GM18505 (cell line): Measurements from ENCODE around the gene KIF1B.
"Not testable (repeated sequence)": the region's sequence is repeated elsewhere in the genome, so short reads cannot be mapped to it uniquely, and the experiment has no call there.

ENCODE experiments used
- ATAC-seq: cut with Tn5 transposase; IDR thresholded peaks from one replicate; pipeline ENCODE4 v1.9.1; 2021; ENCODE audit not compliant: unreplicated experiment
- POLR2A ChIP-seq: IDR thresholded peaks from 4 replicates; pipeline ENCODE4 v1.6.1; 2011; ENCODE audit warnings: borderline replicate concordance; ENCODE audit not compliant: insufficient read depth, insufficient read length; ENCODE audit errors: extremely low read depth

Gene KIF1B

DNA sequence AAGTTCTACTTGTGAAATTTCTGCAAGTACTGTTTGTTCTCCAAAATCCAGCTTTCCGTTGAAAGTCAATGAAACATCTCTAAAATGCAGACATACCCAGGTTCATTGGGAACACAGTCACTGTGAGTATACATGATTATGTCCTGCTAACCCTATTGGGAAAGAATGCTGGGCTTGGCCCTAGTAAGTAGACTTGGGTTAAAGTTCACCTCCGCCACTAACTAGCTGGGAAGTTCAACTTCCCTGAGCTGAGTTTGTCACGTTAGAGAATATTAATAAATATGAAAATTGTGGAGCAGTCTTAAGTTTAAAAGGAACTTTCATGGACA, 178.0 kb downstream of the KIF1B start:
- TF ChIP-seq POLR2A, result no peak
- ATAC-seq, result no peak

DNA sequence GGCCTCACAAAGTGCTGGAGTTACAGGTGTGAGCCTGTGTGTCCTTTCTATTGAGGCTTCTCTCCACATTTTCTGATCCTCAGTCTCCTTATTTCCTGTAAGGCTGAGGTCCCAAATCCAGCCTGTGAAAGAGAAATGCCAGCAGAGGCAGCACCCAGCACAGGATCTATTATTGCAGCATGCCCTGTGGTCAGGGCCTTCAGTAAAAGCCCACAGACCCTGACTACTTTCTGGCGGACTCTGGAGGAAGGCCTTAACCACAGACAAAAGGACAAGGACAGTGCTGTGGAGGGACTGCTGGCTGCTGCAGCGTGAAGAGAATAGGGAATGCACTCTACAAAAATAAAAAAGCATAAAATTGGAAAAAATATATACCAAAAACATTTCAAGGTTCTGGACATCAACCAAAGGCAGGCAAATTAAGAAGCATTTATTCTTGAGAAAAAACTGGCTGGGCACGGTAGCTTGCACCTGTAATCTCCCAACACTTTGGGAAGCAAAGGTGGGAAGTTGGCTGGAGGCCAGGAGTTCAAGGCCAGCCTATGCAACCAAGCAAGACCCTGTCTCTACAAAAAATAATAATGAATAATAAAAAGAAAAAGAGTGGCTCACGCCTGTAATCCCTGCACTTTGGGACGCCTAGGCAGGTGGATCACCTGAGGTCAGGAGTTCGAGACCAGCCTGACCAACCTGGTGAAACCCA, 179.1 kb downstream of the KIF1B start:
- no peak for TF ChIP-seq POLR2A
- no peak for ATAC-seq

DNA sequence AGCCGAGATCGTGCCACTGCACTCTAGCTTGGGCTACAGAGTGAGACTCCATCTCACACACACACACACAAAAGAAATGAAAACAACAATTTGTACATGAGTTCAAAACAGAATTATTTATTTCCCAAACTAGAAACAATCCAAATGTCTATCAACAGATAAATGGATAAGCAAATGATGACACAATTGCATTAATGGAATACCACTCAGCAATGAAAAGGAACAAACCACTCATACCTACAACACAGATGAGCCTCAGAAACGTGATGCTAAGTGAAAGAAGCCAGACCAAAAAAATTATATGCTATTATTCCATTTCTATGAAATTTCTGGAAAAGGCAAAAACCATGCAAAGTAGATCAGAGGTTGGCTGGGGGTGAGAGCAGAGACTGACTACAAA, 186.5 kb downstream of the KIF1B start:
- no peak for ATAC-seq
- TF ChIP-seq POLR2A, result no peak

DNA sequence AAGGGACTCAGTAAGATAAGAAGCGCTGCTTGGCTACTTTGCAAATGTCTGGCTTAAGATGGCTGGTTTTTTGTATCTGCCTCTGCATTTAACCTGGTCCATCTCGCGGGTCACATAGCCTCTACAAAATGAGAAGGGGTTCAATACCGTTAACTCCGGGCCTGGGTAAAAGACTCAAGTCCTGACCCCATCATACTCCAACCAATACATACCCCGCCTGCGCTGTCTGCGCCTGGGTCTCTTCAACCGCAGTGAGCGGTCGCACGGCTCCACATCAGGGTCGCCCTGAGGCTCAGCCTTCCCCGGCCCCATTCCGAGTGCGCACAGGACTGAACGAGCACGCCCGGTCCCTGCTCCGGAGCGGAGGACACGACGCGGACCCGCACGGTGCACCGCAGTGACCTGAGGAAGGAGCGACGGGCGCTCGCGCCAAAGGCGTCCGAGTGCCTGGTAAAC, 187.9 kb downstream of the KIF1B start:
- no peak for ATAC-seq
- no peak for TF ChIP-seq POLR2A

- TF ChIP-seq POLR2A, result peak; percentile 83
- peak; percentile 88 for ATAC-seq
Observed at GRCh38 chr1:10398734-10399443, 188.5 kb downstream of the KIF1B start, which contains the start of gene PGD. PGD (plus strand) TSS chr1:10399064; CDS start chr1:10399118, 54 bp downstream.

DNA sequence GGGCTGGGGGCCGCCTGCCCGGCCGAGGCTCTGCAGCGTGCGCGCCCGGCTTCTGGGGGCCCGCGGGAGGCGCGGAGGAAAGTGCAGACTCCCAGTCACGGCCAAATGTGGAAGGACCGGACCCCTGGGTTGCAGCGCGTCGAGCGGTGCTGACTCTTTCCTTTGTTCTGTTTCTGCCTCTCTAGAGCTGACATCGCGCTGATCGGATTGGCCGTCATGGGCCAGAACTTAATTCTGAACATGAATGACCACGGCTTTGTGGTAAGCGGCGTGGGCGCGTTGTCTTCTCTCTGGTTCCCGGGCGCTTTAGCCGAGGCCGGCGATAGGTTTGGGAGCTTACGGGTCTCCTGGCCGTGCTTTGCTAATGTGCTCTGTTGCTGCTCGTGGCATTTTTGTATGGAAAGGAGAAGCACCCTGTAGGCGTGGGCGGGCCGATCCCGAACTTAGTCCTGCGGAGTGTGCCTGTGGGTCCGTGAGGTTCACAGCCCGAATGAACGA, 189.1 kb downstream of the KIF1B start:
- peak; percentile 1 for ATAC-seq
- TF ChIP-seq POLR2A, result no peak

- no peak for ATAC-seq
- TF ChIP-seq POLR2A, result no peak
Observed at GRCh38 chr1:10400013-10400412, 189.6 kb downstream of the KIF1B start.

DNA sequence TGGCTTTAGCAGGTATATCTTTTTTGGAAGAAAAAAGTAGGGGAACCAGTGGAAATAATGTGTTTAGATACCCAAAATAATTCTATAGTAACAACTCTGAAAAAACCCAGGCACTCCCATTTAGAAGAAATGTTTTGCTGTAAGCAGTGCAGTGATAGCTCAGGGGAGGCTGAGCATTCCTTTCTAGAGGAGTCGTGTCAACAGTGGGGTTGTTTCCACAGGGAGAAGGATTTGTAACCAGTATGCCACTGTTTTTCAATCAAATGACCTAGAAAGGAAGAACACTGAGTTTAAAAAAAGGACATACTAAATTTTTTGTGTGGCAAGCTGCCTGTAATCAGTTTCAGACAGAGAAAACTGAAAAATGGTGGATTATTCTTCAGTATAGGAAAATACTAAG, 190.9 kb downstream of the KIF1B start:
- TF ChIP-seq POLR2A, result no peak
- no peak for ATAC-seq

DNA sequence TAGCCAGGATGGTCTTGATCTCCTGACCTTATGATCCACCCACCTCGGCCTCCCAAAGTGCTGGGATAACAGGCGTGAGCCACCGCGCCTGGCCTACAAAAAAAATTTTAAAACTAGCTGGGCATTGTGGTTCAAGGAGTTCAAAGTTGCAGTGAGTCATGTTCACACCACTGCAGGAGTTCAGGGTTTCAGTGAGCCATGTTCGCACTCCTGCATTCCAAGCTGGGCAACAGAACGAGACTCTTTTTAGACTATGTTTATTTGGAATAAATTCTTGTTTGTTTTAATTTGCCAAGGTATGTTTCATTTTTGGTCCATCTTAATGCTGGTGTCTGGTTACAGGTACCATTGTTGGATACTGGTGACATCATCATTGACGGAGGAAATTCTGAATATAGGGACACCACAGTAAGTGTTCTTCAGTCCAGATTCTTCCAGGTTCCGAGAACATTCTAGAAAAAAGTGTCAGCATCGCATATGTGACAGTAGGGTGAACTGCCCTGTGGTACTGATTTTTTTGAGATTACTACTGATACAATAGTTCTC, 192.4 kb downstream of the KIF1B start:
- no peak for ATAC-seq
- TF ChIP-seq POLR2A, result no peak

DNA sequence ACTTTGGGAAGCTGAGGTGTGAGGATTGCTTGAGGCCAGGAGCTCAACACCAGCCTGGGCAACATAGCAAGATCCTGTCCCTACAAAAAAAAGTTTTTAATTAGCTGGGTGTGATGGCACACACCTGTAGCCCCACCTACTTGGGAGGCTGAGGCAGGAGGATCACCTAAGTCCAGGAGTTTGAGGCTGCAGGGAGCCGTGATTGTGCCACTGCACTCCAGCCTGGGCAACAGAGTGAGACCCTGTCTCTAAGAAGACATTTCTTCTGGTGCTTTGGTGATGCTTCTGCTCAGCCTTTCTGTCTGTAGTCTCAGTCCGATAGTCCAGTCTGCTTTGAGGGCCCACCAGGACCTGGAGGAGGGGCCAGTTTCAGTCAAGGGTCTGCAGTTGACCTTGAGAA, 196.8 kb downstream of the KIF1B start:
- TF ChIP-seq POLR2A, result no peak
- no peak for ATAC-seq

DNA sequence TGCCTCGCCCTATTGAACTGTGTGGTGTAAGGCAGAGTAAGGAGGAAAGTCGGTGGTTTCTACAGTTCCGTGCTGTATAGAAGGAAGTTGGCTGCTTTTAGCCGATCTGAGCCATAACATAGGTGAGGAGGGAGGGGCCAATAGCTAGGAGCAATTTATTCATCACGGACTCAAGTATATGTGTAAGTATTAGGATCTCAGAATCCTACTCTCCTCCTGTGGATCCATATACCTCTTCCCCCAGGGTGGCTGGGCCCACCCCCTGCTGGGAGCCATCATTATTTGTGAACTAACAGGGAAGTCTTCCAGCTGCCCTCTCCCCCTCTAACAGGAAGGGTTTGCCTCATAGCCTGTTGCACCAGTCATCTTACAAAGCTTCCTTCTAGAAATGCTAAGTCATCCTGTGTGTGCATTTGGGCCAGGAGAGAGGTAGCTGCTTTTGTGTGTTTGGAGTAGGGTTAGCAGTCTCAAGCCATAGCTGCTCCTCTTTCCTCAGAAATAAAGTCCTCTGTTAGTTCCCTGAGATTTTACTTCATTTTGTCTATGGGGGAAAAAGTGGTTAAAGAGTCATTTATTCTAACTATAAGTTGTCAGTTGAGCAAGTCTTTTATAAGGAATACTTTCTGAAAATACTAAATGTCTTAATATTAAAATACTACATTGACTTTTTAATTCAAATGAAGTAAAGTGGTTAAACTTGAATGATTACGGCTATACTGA, 205.0 kb downstream of the KIF1B start:
- ATAC-seq, result no peak
- TF ChIP-seq POLR2A, result no peak

DNA sequence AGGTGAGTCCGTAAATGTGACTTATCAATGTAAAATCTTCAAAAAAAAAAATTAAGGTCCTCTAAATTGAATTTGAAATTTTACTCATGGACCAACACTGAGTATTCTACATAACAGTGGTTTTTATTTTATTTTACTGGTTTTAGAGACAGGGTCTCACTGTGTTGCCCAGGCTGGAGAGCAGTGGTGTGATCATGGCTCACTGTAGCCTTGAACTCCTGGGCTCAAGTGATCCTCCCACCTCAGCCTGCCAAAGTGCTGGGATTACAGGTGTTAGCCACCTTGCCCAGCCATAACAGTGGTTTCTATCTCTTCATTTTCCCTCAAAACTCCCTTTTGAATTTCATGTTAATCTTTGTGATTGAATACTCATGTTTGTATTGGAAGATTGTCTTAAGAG, 205.6 kb downstream of the KIF1B start:
- not testable (repeated sequence) for ATAC-seq

DNA sequence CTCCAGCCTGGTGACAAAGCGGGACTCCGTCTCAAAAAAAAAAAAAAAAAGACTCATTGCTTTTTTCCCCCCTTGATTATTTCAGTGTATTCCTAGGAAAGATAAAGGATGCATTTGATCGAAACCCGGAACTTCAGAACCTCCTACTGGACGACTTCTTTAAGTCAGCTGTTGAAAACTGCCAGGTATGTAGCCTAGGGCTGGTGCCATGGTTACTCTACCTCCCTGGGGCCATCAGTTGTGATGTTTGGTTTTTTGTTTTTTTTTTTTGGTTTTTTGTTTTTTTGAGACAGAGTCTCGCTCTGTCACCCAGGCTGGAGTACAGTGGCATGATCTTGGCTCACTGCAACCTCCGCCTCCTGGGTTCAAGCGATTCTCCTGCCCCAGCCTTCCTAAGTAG, 208.4 kb downstream of the KIF1B start:
- ATAC-seq, result not testable (repeated sequence)
